Measurements from ENCODE around the gene KRT79. TPM values are rescaled to one million over a fixed set of nuclear protein-coding genes. Genes with fewer than 3 reads are reported as not detected.

Gene KRT79
- total RNA-seq, 1 experiment from 2014 or later: not detected

- Histone ChIP-seq H3K4me1 (ENCODE audit: control insufficient read depth, insufficient read depth, low read length) (peaks cover 5% of the 10 kb centered on the region; the same call in 1 of the 2 replicates), H3K9me3 (ENCODE audit: control insufficient read depth, insufficient read depth, low read depth, low read length) (no peaks in the 10 kb centered on the region), H3K36me3 (ENCODE audit: control insufficient read depth, insufficient read depth, low read length) (no peaks in the 10 kb centered on the region), H3K27ac (ENCODE audit: low read length) (no peak overlapping the region), H3K27me3 (ENCODE audit: control insufficient read depth, insufficient read depth, low read length) (peaks cover 6% of the 10 kb centered on the region; the same call in 1 of the 2 replicates), H3K4me3 (ENCODE audit: low read depth in 2 of 2, low read length in 2 of 2) (no peak overlapping the region)
- BruUV-seq (replicated peaks): no TSS peak
- TF ChIP-seq SIN3A (IDR thresholded peaks at IDR 0.05; ENCODE audit: borderline replicate concordance, insufficient read depth, low read depth, low read length): no peak
- TF ChIP-seq TCF7L2 (IDR thresholded peaks at IDR 0.05; ENCODE audit: low read depth, low read length): no peak
- no peak for TF ChIP-seq CTCF (IDR thresholded peaks at IDR 0.05)
- no peak for TF ChIP-seq REST (IDR thresholded peaks at IDR 0.05; ENCODE audit: insufficient read depth in 1 of 2, low read depth in 2 of 2, low read length in 1 of 2)
- no peak for TF ChIP-seq POLR2AphosphoS5 (IDR thresholded peaks at IDR 0.05; ENCODE audit: low read depth, low read length)
- ChIA-PET CTCF (interaction anchor here (0.7 kb wide), 1 partner anchor 236 kb away, joined by 3 read pairs; no protein-coding TSS in a partner anchor), POLR2A (no interaction called here)
- DNase-seq (ENCODE audit: low read depth, low spot score) (no peak), ATAC-seq (no peak)
- intact Hi-C loops (cut with micrococcal nuclease; ENCODE audit: unreplicated experiment): no loop called here
- in situ Hi-C loops (cut with HindIII; ENCODE audit: low pct_unique_long_range_greater_than_20kb, low sequenced_read_pairs): no loop called here
Measured at GRCh38 chr12:52813203-52813819, 20.8 kb downstream of the KRT79 start.

- ChIA-PET POLR2A (no interaction called here), CTCF (no interaction called here)
- Histone ChIP-seq H3K36me3 (ENCODE audit: control insufficient read depth, insufficient read depth, low read length) (no peaks in the 10 kb centered on the region), H3K27me3 (ENCODE audit: control insufficient read depth, insufficient read depth, low read length) (peaks cover 6% of the 10 kb centered on the region; the same call in 1 of the 2 replicates), H3K27ac (ENCODE audit: low read length) (no peak overlapping the region), H3K9me3 (ENCODE audit: control insufficient read depth, insufficient read depth, low read depth, low read length) (no peaks in the 10 kb centered on the region), H3K4me3 (ENCODE audit: low read depth in 2 of 2, low read length in 2 of 2) (no peak overlapping the region), H3K4me1 (ENCODE audit: control insufficient read depth, insufficient read depth, low read length) (peaks cover 5% of the 10 kb centered on the region; the same call in 1 of the 2 replicates)
- DNase-seq (ENCODE audit: low read depth, low spot score) (no peak), ATAC-seq (no peak)
- intact Hi-C loops (cut with micrococcal nuclease; ENCODE audit: unreplicated experiment) (no loop called here), in situ Hi-C loops (cut with HindIII; ENCODE audit: low pct_unique_long_range_greater_than_20kb, low sequenced_read_pairs) (no loop called here)
- BruUV-seq (replicated peaks): no TSS peak
- TF ChIP-seq REST (IDR thresholded peaks at IDR 0.05; ENCODE audit: insufficient read depth in 1 of 2, low read depth in 2 of 2, low read length in 1 of 2): no peak
- no peak for TF ChIP-seq POLR2AphosphoS5 (IDR thresholded peaks at IDR 0.05; ENCODE audit: low read depth, low read length)
- no peak for TF ChIP-seq TCF7L2 (IDR thresholded peaks at IDR 0.05; ENCODE audit: low read depth, low read length)
- no peak for TF ChIP-seq SIN3A (IDR thresholded peaks at IDR 0.05; ENCODE audit: borderline replicate concordance, insufficient read depth, low read depth, low read length)
- TF ChIP-seq CTCF (IDR thresholded peaks at IDR 0.05): no peak
Measured at GRCh38 chr12:52812749-52813148, 21.4 kb downstream of the KRT79 start.

All from Panc1 (cell line).